Mesothelial cell of epicardium (in vitro differentiated cells): ENCODE results near the gene PEAR1. TPM values are rescaled to one million over a fixed set of nuclear protein-coding genes. Genes with fewer than 3 reads are reported as not detected.

Experiments used
- DNase-seq, 2 experiments: peaks; one replicate each; pipeline ENCODE4 v3.0.0; 2021; ENCODE audit warnings: low spot score in 2 of 2; ENCODE audit not compliant: unreplicated experiment in 2 of 2
- H3K27ac Mint-ChIP-seq: 2 replicates; pipeline ENCODE4 v1.8.0; 2021; ENCODE audit warnings: mixed read lengths
- H3K27me3 Mint-ChIP-seq: 2 replicates; pipeline ENCODE4 v1.8.0; 2021; ENCODE audit warnings: low read depth, mixed read lengths
- H3K36me3 Mint-ChIP-seq: 2 replicates; pipeline ENCODE4 v1.8.0; 2021; ENCODE audit warnings: mixed read lengths
- H3K4me1 Mint-ChIP-seq: 2 replicates; pipeline ENCODE4 v1.8.0; 2021; ENCODE audit warnings: mixed read lengths
- H3K4me3 Mint-ChIP-seq: 2 replicates; pipeline ENCODE4 v1.8.0; 2021; ENCODE audit warnings: mild to moderate bottlenecking, moderate library complexity, mixed read lengths
- H3K9me3 Mint-ChIP-seq: 2 replicates; pipeline ENCODE4 v1.8.0; 2021; ENCODE audit warnings: mixed read lengths
- CTCF ChIP-seq: fragments of 200-600 bp; sonication (generic); IDR thresholded peaks from one replicate; pipeline ENCODE4 v1.5.0; 2021; ENCODE audit warnings: antibody characterized with exemption; ENCODE audit not compliant: unreplicated experiment
- microRNA-seq: library from miRNA; unstranded; fragments of <30 nt; microRNA quantifications from one replicate; pipeline ENCODE4 v1.2.0, GENCODE V29; 2021; ENCODE audit warnings: inconsistent platforms, mixed read lengths
- total RNA-seq: library from RNA; stranded (reverse); gene quantifications from 3 replicates; pipeline ENCODE4 v1.2.1, GENCODE V29; 2021

The PEAR1 gene
- total RNA-seq, 1 donor from 2014 or later: 16.1 TPM

GRCh38 chr1:156963621-156964020 lies 70.1 kb downstream of the PEAR1 start:
- Mint-ChIP-seq H3K36me3 (peaks cover 50% of the 10 kb centered on the region), H3K27ac (no peak overlapping the region), H3K4me3 (no peak overlapping the region), H3K27me3 (no peaks in the 10 kb centered on the region), H3K9me3 (no peaks in the 10 kb centered on the region), H3K4me1 (peaks cover 3% of the 10 kb centered on the region)
- no peak for DNase-seq
- TF ChIP-seq CTCF: no peak

- H3K4me3 Mint-ChIP-seq: no peak overlapping the region
- H3K36me3 Mint-ChIP-seq: peaks cover 51% of the 10 kb centered on the region
- H3K27ac Mint-ChIP-seq: no peak overlapping the region
- DNase-seq: no peak
- peaks cover 2% of the 10 kb centered on the region for H3K4me1 Mint-ChIP-seq
- H3K27me3 Mint-ChIP-seq: no peaks in the 10 kb centered on the region
- no peaks in the 10 kb centered on the region for H3K9me3 Mint-ChIP-seq
- TF ChIP-seq CTCF: no peak
These were observed 70.9 kb downstream of the PEAR1 start for GRCh38 chr1:156964441-156964840.

Small RNAs within 50 kb of the gene (microRNA-seq; reads per million reads assigned to microRNA genes)
- 3.8 reads per million, percentile 11 among the genes with 10 or more reads in this experiment for gene MIR765

Other genes starting within 250 kb of the PEAR1 start
- gene NES, start 216.3 kb upstream of the PEAR1 start, total RNA-seq: 53.8 to 56.9 TPM (median 56.8 TPM) in 3 replicates
- gene CRABP2, start 188.1 kb upstream of the PEAR1 start, total RNA-seq: 676 to 704 TPM (median 686 TPM) in 3 replicates
- gene METTL25B, start 165.2 kb upstream of the PEAR1 start, total RNA-seq: 36.9 to 39.2 TPM (median 39.0 TPM) in 3 replicates
- 37.3 to 41.9 TPM (median 39.3 TPM) in 3 replicates for gene ISG20L2, start 165.0 kb upstream of the PEAR1 start, total RNA-seq
- 35.5 to 40.5 TPM (median 38.4 TPM) in 3 replicates for gene MRPL24, start 152.6 kb upstream of the PEAR1 start, total RNA-seq
- gene HDGF, start 142.0 kb upstream of the PEAR1 start, total RNA-seq: 176 to 183 TPM (median 182 TPM) in 3 replicates
- gene PRCC, start 126.2 kb upstream of the PEAR1 start, total RNA-seq: 78.4 to 93.9 TPM (median 93.7 TPM) in 3 replicates
- gene SH2D2A, start 76.9 kb upstream of the PEAR1 start, total RNA-seq: 0.58 to 2.1 TPM (median 0.89 TPM) in 3 replicates
- 0.45 to 0.66 TPM (median 0.51 TPM) in 3 replicates for gene INSRR, start 34.6 kb upstream of the PEAR1 start, total RNA-seq
- 1.2 to 1.3 TPM (median 1.3 TPM) in 3 replicates for gene NTRK1, start 32.9 kb upstream of the PEAR1 start, total RNA-seq
- gene LRRC71, start 26.9 kb downstream of the PEAR1 start, total RNA-seq: 0.11 to 0.34 TPM (median 0.13 TPM) in 3 replicates
- 48.2 to 52.5 TPM (median 52.3 TPM) in 3 replicates for gene ARHGEF11, start 152.0 kb downstream of the PEAR1 start, total RNA-seq
- gene ETV3L, start 206.1 kb downstream of the PEAR1 start, total RNA-seq: not detected in 3 replicates
- 57.8 to 61.7 TPM (median 60.6 TPM) in 3 replicates for gene ETV3, start 244.7 kb downstream of the PEAR1 start, total RNA-seq